Effector memory CD4-positive, alpha-beta T cell (primary cell): ENCODE results near the gene OTUD4.
"Not testable (repeated sequence)": the region's sequence is repeated elsewhere in the genome, so short reads cannot be mapped to it uniquely, and the experiment has no call there.

ENCODE experiments used
- DNase-seq, 3 donors: peaks; one replicate each; pipeline ENCODE4 v3.0.0-alpha.2; 2020
- H3K27ac ChIP-seq: 2 replicates; pipeline ENCODE4 v1.7.0; 2013; ENCODE audit warnings: mild to moderate bottlenecking, low read length, moderate library complexity; ENCODE audit not compliant: insufficient read depth, poor library complexity, severe bottlenecking
- H3K27me3 ChIP-seq: replicated peaks from 2 replicates; pipeline ENCODE4 v1.7.0; 2013; ENCODE audit warnings: mild to moderate bottlenecking, low read length; ENCODE audit not compliant: insufficient read depth, control insufficient read depth, poor library complexity, severe bottlenecking
- H3K36me3 ChIP-seq: 2 replicates; pipeline ENCODE4 v1.7.0; 2013; ENCODE audit warnings: mild to moderate bottlenecking, low read length, moderate library complexity; ENCODE audit not compliant: control insufficient read depth, insufficient read depth
- H3K4me1 ChIP-seq: 2 replicates; pipeline ENCODE4 v1.7.0; 2013; ENCODE audit warnings: low read length, mild to moderate bottlenecking; ENCODE audit not compliant: control insufficient read depth, insufficient read depth, poor library complexity, severe bottlenecking
- H3K4me3 ChIP-seq: 2 replicates; pipeline ENCODE4 v1.7.0; 2013; ENCODE audit warnings: low read length, low read depth, mild to moderate bottlenecking; ENCODE audit not compliant: insufficient read depth, poor library complexity, severe bottlenecking
- H3K9me3 ChIP-seq: 2 replicates; pipeline ENCODE4 v1.7.0; 2013; ENCODE audit warnings: mild to moderate bottlenecking, low read length, moderate library complexity; ENCODE audit not compliant: control insufficient read depth

The OTUD4 gene

DNA sequence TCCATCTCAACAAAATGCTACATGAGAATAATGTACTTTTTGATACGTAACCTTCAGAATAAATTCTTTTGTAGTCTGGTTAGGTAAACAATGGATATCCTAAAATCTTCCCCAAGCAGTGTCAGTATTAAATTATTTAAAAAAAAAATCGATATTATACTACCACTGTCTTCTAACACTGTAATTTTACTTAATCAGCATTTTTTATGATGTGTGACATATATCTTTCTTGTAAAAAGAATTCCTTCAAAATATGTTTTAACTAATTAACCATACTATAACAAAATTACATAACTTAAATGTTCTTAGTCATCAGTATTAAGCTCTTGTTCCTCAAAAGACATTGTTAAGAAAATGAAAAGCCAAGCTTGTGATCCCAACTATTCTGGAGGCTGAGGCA is 12.5 kb downstream of the OTUD4 start:
- H3K4me3 ChIP-seq, result no peak overlapping the region
- H3K4me1 ChIP-seq, result no peaks in the 10 kb centered on the region
- H3K27ac ChIP-seq, result no peak overlapping the region
- peaks cover 20% of the 10 kb centered on the region for H3K36me3 ChIP-seq
- H3K9me3 ChIP-seq, result no peaks in the 10 kb centered on the region
- no peaks in the 10 kb centered on the region for H3K27me3 ChIP-seq
- DNase-seq, result no peak

GRCh38 chr4:145161549-145161948 is 18.8 kb downstream of the OTUD4 start:
- no peak overlapping the region for H3K4me3 ChIP-seq
- no peaks in the 10 kb centered on the region for H3K4me1 ChIP-seq
- no peaks in the 10 kb centered on the region for H3K9me3 ChIP-seq
- no peak overlapping the region for H3K27ac ChIP-seq
- H3K36me3 ChIP-seq, result peaks cover 31% of the 10 kb centered on the region
- H3K27me3 ChIP-seq, result no peaks in the 10 kb centered on the region
- DNase-seq, result no peak

DNA sequence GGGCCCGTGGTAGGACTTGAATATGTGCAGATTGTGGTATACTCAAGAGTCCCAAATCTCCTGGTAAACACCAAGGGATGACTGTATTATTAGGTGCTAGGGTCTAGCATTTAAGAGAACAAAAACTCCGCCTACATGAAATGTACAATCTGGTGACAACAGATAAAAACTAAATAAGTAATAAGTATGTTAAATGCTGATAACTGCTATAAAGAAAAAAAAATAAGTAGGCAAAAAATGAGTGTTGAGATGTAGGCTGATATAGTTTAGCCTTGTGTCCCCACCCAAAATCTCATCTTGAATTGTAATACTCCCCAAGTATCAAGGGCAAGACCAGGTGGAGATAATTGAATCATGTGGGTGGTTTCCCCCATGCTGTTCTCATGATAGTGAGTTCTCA is 23.4 kb downstream of the OTUD4 start:
- Histone ChIP-seq H3K27me3 (no peaks in the 10 kb centered on the region), H3K4me3 (no peak overlapping the region), H3K9me3 (no peaks in the 10 kb centered on the region), H3K4me1 (no peaks in the 10 kb centered on the region), H3K36me3 (peaks cover 45% of the 10 kb centered on the region), H3K27ac (no peak overlapping the region)
- DNase-seq, result no peak

DNA sequence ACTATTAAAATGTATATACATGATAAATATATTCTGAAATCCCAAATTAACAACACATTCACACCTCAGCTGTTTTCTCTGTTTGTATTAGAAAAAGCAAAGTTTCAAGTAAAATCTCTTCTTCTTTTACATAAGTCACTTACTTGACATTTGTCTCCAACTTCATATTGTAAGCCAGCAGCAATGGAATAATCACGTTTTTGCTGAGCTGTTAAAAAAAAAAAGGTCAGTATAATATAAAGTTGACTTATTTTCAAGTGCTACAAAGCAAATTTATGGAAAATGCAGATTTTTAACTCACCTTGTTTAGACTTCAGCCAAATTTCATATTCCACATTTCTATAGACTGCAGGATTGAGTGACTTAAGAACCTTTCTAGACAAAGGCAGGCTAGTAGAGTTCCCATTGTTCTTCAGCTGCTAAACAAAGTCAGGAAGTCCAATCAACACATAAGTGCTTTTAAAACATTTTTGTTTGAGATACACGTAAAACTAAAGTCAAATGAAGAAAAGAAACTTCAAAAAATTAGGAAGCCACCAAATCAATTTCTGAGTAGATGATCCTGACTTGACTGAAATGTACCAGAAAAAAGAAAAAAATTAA is 25.0 kb downstream of the OTUD4 start:
- Histone ChIP-seq H3K27me3 (no peaks in the 10 kb centered on the region), H3K27ac (no peak overlapping the region), H3K4me1 (no peaks in the 10 kb centered on the region), H3K9me3 (no peaks in the 10 kb centered on the region), H3K4me3 (no peak overlapping the region), H3K36me3 (peaks cover 41% of the 10 kb centered on the region)
- DNase-seq, result no peak

DNA sequence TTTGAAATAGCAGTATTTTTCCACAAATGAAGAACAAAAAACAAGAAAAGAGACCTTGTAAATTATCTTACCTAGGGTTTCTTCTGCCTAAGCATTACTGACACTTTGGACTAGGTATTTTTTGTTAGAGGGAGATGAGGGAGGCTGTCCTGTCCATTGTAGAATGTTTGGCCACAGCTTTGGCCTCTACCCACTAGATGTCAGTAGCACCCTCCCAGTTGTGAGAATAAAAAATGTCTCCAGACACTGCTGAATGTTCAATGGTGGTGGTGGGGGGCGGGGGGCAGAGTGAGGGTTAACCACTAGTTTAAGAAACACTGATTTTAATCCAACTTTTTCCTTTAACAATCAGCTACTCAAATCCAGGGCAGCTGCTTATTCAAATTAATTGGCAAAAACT is 25.8 kb downstream of the OTUD4 start:
- DNase-seq, result no peak

GRCh38 chr4:145153904-145154298 is 26.5 kb downstream of the OTUD4 start:
- no peak overlapping the region for H3K4me3 ChIP-seq
- H3K9me3 ChIP-seq, result no peaks in the 10 kb centered on the region
- H3K27me3 ChIP-seq, result no peaks in the 10 kb centered on the region
- H3K36me3 ChIP-seq, result peaks cover 50% of the 10 kb centered on the region
- no peak overlapping the region for H3K27ac ChIP-seq
- DNase-seq, result no peak
- H3K4me1 ChIP-seq, result no peaks in the 10 kb centered on the region

More for the DNA sequence above, 25.8 kb downstream of the OTUD4 start:
- no peaks in the 10 kb centered on the region for H3K9me3 ChIP-seq
- H3K4me3 ChIP-seq, result no peak overlapping the region
- peaks cover 43% of the 10 kb centered on the region for H3K36me3 ChIP-seq
- no peaks in the 10 kb centered on the region for H3K27me3 ChIP-seq
- no peak overlapping the region for H3K27ac ChIP-seq
- no peaks in the 10 kb centered on the region for H3K4me1 ChIP-seq

- no peak for DNase-seq
- no peaks in the 10 kb centered on the region for H3K4me1 ChIP-seq
- no peak overlapping the region for H3K4me3 ChIP-seq
- H3K27ac ChIP-seq, result no peak overlapping the region
- no peaks in the 10 kb centered on the region for H3K9me3 ChIP-seq
- H3K27me3 ChIP-seq, result no peaks in the 10 kb centered on the region
- peaks cover 51% of the 10 kb centered on the region for H3K36me3 ChIP-seq
Measured at GRCh38 chr4:145153181-145153903, 27.0 kb downstream of the OTUD4 start.

DNA sequence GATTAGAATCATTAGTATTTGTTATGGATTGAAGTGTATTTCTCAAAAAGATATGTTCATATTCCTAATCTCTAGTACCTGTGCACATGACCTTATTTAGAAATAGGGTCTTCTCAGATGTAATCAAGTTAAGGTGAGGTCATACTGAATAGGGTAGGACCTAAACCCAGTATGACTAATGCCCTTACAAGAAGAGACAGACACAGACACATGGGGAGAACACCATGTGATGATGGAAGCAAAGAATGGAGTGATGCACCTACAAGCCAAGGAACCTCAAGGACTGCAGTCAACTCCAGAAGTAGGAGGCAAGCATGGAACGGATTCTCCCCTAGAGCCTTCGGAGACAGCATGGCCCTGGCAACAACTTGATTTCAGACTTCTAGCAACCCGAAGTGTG is 31.4 kb downstream of the OTUD4 start:
- peaks cover 67% of the 10 kb centered on the region for H3K36me3 ChIP-seq

GRCh38 chr4:145136219-145136618 is 44.2 kb downstream of the OTUD4 start:
- not testable (repeated sequence) for H3K9me3 ChIP-seq, H3K4me3 ChIP-seq, DNase-seq, H3K27me3 ChIP-seq, H3K27ac ChIP-seq, H3K4me1 ChIP-seq
- peaks cover 33% of the 10 kb centered on the region for H3K36me3 ChIP-seq

More for the DNA sequence above, 31.4 kb downstream of the OTUD4 start:
- H3K27ac ChIP-seq, result no peak overlapping the region
- no peaks in the 10 kb centered on the region for H3K4me1 ChIP-seq
- H3K27me3 ChIP-seq, result no peaks in the 10 kb centered on the region
- no peak overlapping the region for H3K4me3 ChIP-seq
- no peak for DNase-seq
- no peaks in the 10 kb centered on the region for H3K9me3 ChIP-seq

GRCh38 chr4:145132511-145133098 is 47.8 kb downstream of the OTUD4 start:
- H3K36me3 ChIP-seq, result peaks cover 8% of the 10 kb centered on the region
- no peak overlapping the region for H3K4me3 ChIP-seq
- H3K27me3 ChIP-seq, result no peaks in the 10 kb centered on the region
- no peaks in the 10 kb centered on the region for H3K9me3 ChIP-seq
- DNase-seq, result no peak
- no peak overlapping the region for H3K27ac ChIP-seq
- H3K4me1 ChIP-seq, result no peaks in the 10 kb centered on the region
